Fibroblast of the aortic adventitia (primary cell): ENCODE measurements around the gene SPEM2. TPM values are rescaled to one million over a fixed set of nuclear protein-coding genes. Genes with fewer than 3 reads are reported as not detected.

Experiments used
- DNase-seq: peaks from one replicate; pipeline ENCODE4 v3.0.0-alpha.2; 2010; ENCODE audit warnings: low read depth
- H3K4me3 ChIP-seq: 2 replicates; pipeline ENCODE4 v1.5.1; 2011; ENCODE audit warnings: low read depth, mild to moderate bottlenecking, control low read depth, low read length, moderate library complexity
- CTCF ChIP-seq: IDR thresholded peaks from 2 replicates; pipeline ENCODE4 v1.5.1; 2011; ENCODE audit warnings: mild to moderate bottlenecking, low read length, control low read depth, inconsistent platforms; ENCODE audit not compliant: insufficient read depth
- total RNA-seq: library from RNA; depleted of rRNA; stranded (reverse); fragments of >200 nt; gene quantifications from 2 replicates; pipeline ENCODE4 v1.2.3, GENCODE V29; 2012; ENCODE audit warnings: low replicate concordance

Gene SPEM2
- total RNA-seq, 1 donor: not detected

GRCh38 chr17:7383742-7384488 is 41.5 kb upstream of the SPEM2 start:
- peak overlapping the region; percentile 52 for H3K4me3 ChIP-seq
- no peak for TF ChIP-seq CTCF
- no peak for DNase-seq

- H3K4me3 ChIP-seq: no peak overlapping the region
- DNase-seq: no peak
- TF ChIP-seq CTCF: no peak
Observed at GRCh38 chr17:7384489-7385081, 40.8 kb upstream of the SPEM2 start.

DNA sequence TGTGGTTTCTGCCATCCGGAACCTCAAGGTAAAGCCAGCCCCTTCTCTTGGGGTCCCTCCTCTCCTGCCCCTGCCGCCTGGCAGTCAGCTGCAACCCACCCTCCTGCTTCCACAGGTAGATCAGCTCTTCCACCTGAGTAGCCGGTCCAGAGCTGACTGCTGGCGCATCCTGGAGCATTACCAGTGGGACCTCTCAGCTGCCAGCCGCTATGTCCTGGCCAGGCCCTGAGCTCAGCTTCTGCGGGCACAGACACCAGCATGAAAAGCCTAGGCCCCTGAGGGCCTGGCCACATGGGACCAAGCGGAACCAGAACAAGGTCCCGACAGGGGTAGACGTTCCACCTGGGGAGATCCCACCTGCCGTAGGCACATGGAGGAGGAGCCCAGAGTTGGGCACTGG is 36.6 kb upstream of the SPEM2 start:
- no peak overlapping the region for H3K4me3 ChIP-seq
- no peak for TF ChIP-seq CTCF
- DNase-seq: no peak

DNA sequence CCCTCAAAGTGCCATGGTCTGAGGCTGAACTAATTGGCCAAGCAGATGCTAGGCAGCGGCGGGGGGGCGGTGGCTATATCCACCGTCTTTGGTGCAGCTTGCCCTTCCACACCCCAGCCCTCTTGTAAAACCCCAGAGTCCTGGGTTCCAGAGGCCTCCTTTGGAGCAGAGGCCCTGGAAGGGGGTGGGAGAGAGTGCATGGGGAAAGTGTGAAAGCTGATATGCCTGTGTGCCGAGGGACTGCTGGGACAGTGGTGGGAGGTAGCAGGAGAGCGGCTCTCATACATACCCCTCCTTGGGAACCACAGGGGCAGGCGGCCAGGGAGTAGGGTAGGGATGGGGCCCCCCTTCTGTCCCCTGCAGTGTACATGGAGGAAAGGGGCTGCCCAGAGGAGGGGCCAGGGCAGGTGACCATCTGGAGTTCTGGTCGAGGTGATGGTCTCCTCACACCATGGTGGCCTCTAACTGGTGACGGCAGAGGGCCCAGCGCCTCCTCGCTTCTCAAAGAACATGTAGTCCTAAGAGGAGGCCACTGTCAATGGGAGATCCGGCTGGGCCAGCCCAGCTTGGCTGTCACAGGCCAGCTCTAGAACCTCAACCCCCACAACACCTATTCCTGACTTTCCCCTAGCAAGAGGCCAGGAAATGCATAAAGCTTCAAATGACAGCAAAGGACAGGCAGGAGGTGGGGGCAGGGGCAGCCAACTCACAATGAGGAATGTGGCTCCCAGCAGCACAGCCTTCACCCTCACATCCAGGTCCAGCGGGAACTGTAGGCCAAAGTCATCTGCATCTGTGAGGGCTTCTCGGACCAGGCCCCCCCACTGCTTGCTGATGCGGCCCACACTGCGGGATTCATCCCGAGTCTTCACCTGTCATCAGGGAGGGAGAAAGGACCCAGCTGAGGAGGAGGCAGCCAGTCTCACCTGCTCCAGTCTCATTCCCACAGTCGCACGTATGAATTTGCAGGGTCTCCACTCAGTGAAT is 35.2 kb upstream of the SPEM2 start:
- H3K4me3 ChIP-seq: no peak overlapping the region
- no peak for TF ChIP-seq CTCF
- no peak for DNase-seq

GRCh38 chr17:7391307-7391706 is 34.1 kb upstream of the SPEM2 start:
- no peak for TF ChIP-seq CTCF
- H3K4me3 ChIP-seq: no peak overlapping the region
- no peak for DNase-seq

- no peak for TF ChIP-seq CTCF
- peak overlapping the region; percentile 84 for H3K4me3 ChIP-seq
- DNase-seq: no peak
Observed at GRCh38 chr17:7392696-7393612, 32.5 kb upstream of the SPEM2 start.
